Measurements from ENCODE around the gene GAS7.

GRCh38 chr17:10247810-10248209 is 49.4 kb upstream of the GAS7 start:
- TF ChIP-seq CTCF (IDR thresholded peaks at IDR 0.05) = no peak
- no peak for TF ChIP-seq POLR2A (IDR thresholded peaks at IDR 0.05)
